Parathyroid adenoma (tissue), 2 donors: ENCODE measurements around the gene NAP1L4.

Experiments
- H2AFZ ChIP-seq: fragments of 300-600 bp; sonication (generic); one replicate; pipeline ENCODE4 v1.7.0; 2017; ENCODE audit warnings: antibody characterized with exemption, mild to moderate bottlenecking
- H3K27ac ChIP-seq: fragments of 300-600 bp; sonication (generic); one replicate; pipeline ENCODE4 v1.7.0; 2017
- H3K27me3 ChIP-seq: fragments of 300-600 bp; sonication (generic); one replicate; pipeline ENCODE4 v1.7.0; 2017; ENCODE audit warnings: low read length; ENCODE audit not compliant: control insufficient read depth, insufficient read depth
- H3K36me3 ChIP-seq: fragments of 300-600 bp; sonication (generic); one replicate; pipeline ENCODE4 v1.7.0; 2017; ENCODE audit warnings: low read length; ENCODE audit not compliant: control insufficient read depth, insufficient read depth
- H3K4me1 ChIP-seq: fragments of 300-600 bp; sonication (generic); one replicate; pipeline ENCODE4 v1.7.0; 2017; ENCODE audit warnings: control low read depth
- H3K4me2 ChIP-seq: fragments of 300-600 bp; sonication (generic); one replicate; pipeline ENCODE4 v1.7.0; 2017; ENCODE audit warnings: low read length
- H3K4me3 ChIP-seq: fragments of 300-600 bp; sonication (generic); one replicate; pipeline ENCODE4 v1.7.0; 2017; ENCODE audit warnings: low read depth, low read length
- H3K79me2 ChIP-seq: fragments of 300-600 bp; sonication (generic); one replicate; pipeline ENCODE4 v1.7.0; 2017; ENCODE audit warnings: control low read depth
- H3K9ac ChIP-seq: fragments of 300-600 bp; sonication (generic); one replicate; pipeline ENCODE4 v1.7.0; 2017; ENCODE audit warnings: mild to moderate bottlenecking
- H3K9me3 ChIP-seq: fragments of 300-600 bp; sonication (generic); one replicate; pipeline ENCODE4 v1.7.0; 2017; ENCODE audit warnings: low read length; ENCODE audit not compliant: control insufficient read depth
- TF ChIP-seq, protein P1 (sequence below): fragments of 300-600 bp; sonication (generic); IDR thresholded peaks from one replicate; pipeline ENCODE4 v1.7.0; 2017; ENCODE audit warnings: antibody characterized with exemption, mild to moderate bottlenecking
- donor health status: primary hyperparathyroidism.

The NAP1L4 gene

GRCh38 chr11:3008746-3009336 lies 16.7 kb upstream of the NAP1L4 start:
- no peak overlapping the region for H3K4me2 ChIP-seq
- H3K4me1 ChIP-seq, result no peaks in the 10 kb centered on the region
- H3K79me2 ChIP-seq, result no peaks in the 10 kb centered on the region
- TF ChIP-seq, protein P1, sequence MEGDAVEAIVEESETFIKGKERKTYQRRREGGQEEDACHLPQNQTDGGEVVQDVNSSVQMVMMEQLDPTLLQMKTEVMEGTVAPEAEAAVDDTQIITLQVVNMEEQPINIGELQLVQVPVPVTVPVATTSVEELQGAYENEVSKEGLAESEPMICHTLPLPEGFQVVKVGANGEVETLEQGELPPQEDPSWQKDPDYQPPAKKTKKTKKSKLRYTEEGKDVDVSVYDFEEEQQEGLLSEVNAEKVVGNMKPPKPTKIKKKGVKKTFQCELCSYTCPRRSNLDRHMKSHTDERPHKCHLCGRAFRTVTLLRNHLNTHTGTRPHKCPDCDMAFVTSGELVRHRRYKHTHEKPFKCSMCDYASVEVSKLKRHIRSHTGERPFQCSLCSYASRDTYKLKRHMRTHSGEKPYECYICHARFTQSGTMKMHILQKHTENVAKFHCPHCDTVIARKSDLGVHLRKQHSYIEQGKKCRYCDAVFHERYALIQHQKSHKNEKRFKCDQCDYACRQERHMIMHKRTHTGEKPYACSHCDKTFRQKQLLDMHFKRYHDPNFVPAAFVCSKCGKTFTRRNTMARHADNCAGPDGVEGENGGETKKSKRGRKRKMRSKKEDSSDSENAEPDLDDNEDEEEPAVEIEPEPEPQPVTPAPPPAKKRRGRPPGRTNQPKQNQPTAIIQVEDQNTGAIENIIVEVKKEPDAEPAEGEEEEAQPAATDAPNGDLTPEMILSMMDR, result no peak
- no peaks in the 10 kb centered on the region for H3K9me3 ChIP-seq
- no peak overlapping the region for H3K27ac ChIP-seq
- no peak overlapping the region for H3K9ac ChIP-seq
- no peak overlapping the region for H2AFZ ChIP-seq
- no peaks in the 10 kb centered on the region for H3K27me3 ChIP-seq
- H3K4me3 ChIP-seq, result no peak overlapping the region
- no peaks in the 10 kb centered on the region for H3K36me3 ChIP-seq

DNA sequence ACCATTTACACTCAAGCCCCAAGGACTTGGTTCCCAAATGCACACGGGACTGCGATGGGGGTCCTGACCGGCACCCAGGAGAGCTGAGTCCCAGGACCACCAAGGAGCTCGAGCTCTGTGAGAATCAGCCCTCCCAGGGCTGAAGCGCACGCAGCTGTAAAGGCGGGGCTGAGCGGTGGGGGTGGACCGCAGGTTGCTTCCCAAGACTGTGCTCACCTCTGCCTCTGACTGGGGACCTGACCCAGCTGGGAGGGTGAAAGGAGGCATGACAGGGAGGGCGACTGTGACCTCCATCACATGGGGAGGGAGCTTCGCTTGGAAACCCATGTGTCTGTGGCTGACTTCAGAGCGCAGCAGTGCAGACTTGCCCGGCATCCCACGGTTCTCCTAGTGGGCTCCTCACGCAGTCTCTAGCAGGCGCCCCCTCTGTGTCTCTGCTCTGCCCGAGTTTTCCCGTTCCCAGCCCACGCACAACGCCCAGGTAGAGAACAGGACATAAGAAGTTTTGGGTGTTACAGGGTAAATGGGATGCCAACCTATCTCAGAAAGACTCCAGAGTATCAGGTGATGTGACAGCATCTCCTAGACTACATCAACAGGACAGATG lies 15.4 kb upstream of the NAP1L4 start:
- Histone ChIP-seq H3K4me1 (no peaks in the 10 kb centered on the region), H3K4me3 (no peak overlapping the region), H3K36me3 (no peaks in the 10 kb centered on the region), H3K79me2 (no peaks in the 10 kb centered on the region), H3K27ac (no peak overlapping the region), H3K4me2 (no peak overlapping the region), H3K27me3 (no peaks in the 10 kb centered on the region), H2AFZ (no peak overlapping the region), H3K9ac (no peak overlapping the region), H3K9me3 (no peaks in the 10 kb centered on the region)
- TF ChIP-seq, protein P1, result no peak

DNA sequence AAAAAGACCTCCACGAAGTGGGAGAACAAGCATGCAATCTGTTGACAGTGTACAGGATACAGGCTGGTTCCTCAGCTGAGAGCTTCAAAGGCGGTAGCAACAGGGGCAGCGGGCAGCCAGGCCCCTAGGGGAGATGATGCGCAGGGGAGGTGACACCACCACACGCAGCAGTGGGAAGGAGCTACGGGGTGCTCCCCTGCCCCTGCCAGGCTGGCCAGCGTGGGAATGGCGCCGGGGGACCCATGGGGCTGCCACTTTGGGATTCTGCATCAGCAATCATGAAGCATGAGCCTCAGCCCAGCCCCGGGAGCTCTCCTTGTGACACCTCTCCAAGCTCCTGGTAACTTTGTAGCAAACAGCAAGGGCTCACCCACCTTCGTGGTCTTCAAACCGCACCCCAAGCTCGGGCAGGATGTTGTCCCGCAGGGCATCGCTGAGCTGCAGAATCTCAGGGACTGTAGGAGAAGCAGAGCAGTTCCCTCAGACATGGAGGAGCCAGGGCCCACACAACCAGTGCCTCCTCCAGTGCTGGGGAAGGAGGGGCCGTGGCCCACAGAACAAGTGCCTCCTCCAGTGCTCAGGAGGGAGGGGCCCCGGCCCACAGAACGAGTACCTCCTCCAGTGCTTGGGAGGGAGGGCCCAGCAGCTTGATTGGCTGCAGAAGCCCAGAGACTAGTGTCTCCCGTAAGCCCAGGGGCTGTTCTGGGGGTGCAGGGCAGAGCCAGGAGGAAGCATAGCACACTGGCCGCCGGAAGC lies 14.6 kb upstream of the NAP1L4 start:
- no peaks in the 10 kb centered on the region for H3K4me1 ChIP-seq
- no peak overlapping the region for H3K9ac ChIP-seq
- no peak overlapping the region for H2AFZ ChIP-seq
- H3K4me3 ChIP-seq, result no peak overlapping the region
- TF ChIP-seq, protein P1, result no peak
- H3K27ac ChIP-seq, result no peak overlapping the region
- H3K9me3 ChIP-seq, result no peaks in the 10 kb centered on the region
- no peaks in the 10 kb centered on the region for H3K27me3 ChIP-seq
- no peaks in the 10 kb centered on the region for H3K36me3 ChIP-seq
- no peak overlapping the region for H3K4me2 ChIP-seq
- H3K79me2 ChIP-seq, result no peaks in the 10 kb centered on the region

GRCh38 chr11:3004481-3004880 lies 12.4 kb upstream of the NAP1L4 start:
- H3K27ac ChIP-seq, result no peak overlapping the region
- H2AFZ ChIP-seq, result no peak overlapping the region
- H3K9ac ChIP-seq, result no peak overlapping the region

More at GRCh38 chr11:3004481-3004880, 12.4 kb upstream of the NAP1L4 start:
- Histone ChIP-seq H3K9me3 (no peaks in the 10 kb centered on the region), H3K36me3 (no peaks in the 10 kb centered on the region), H3K4me1 (peaks cover 11% of the 10 kb centered on the region), H3K4me2 (no peak overlapping the region), H3K4me3 (no peak overlapping the region), H3K79me2 (no peaks in the 10 kb centered on the region), H3K27me3 (no peaks in the 10 kb centered on the region)
- TF ChIP-seq, protein P1, result no peak
